Heart left ventricle (tissue), 16 donors: Measurements from ENCODE around the gene ZFAND6. TPM values are rescaled to one million over a fixed set of nuclear protein-coding genes. Genes with fewer than 3 reads are reported as not detected.

ENCODE experiments used
- ATAC-seq, 4 donors: fragments of 200-7000 bp; cut with Tn5 transposase; one replicate each; pipeline ENCODE4 v1.9.1; 2020 to 2022; ENCODE audit warnings: moderate library complexity in 4 of 4, mild to moderate bottlenecking in 3 of 4, moderate number of reproducible peaks in 1 of 4
- DNase-seq, 5 donors: peaks; one replicate each; pipeline ENCODE4 v3.0.0-alpha.2; 2020
- H3K27ac ChIP-seq, 12 donors: fragments of 200-600 bp; sonication (generic) in 4 of 12; one replicate each; pipeline versions ENCODE4 v1.5.0 to v1.8.0; 2016 to 2022; ENCODE audit warnings: mild to moderate bottlenecking in 2 of 12
- H3K27me3 ChIP-seq, 9 donors: fragments of 200-600 bp; sonication (generic) in 2 of 9; one replicate each; pipeline versions ENCODE4 v1.5.1 to v1.8.0; 2016 to 2022; ENCODE audit warnings: mild to moderate bottlenecking in 3 of 9
- H3K36me3 ChIP-seq, 9 donors: fragments of 200-600 bp; sonication (generic) in 2 of 9; one replicate each; pipeline versions ENCODE4 v1.5.0 to v1.8.0; 2018 to 2022; ENCODE audit warnings: mild to moderate bottlenecking in 2 of 9
- H3K4me1 ChIP-seq, 12 donors: fragments of 200-600 bp; sonication (generic) in 4 of 12; one replicate each; pipeline versions ENCODE4 v1.5.0 to v1.8.0; 2016 to 2022; ENCODE audit warnings: mild to moderate bottlenecking in 3 of 12
- H3K4me3 ChIP-seq, 12 donors: fragments of 200-600 bp; sonication (generic) in 4 of 12; one replicate each; pipeline versions ENCODE4 v1.5.0 to v1.8.0; 2017 to 2022; ENCODE audit warnings: mild to moderate bottlenecking in 9 of 12, moderate library complexity in 4 of 12
- H3K9me3 ChIP-seq, 12 donors: fragments of 200-600 bp; sonication (generic) in 4 of 12; one replicate each; pipeline versions ENCODE4 v1.5.0 to v1.8.0; 2016 to 2022; ENCODE audit warnings: mild to moderate bottlenecking in 1 of 12
- POLR2A ChIP-seq, 2 donors: fragments of 450-650 bp; IDR thresholded peaks; one replicate each; pipeline ENCODE4 v1.6.1; 2017; ENCODE audit warnings: antibody characterized with exemption in 2 of 2, mild to moderate bottlenecking in 2 of 2, moderate library complexity in 2 of 2
- WGBS, 4 donors: extraction: QIAGEN DNeasy Blood & Tissue Kit in 2 of 4; methylation state at CpG; one replicate each; pipeline versions ENCODE4 v1.1.5 to v1.1.7; 2013 to 2018; 5-methylcytosine and 5-hydroxymethylcytosine counted together
- intact Hi-C, 10 donors: fragments of 100-400 bp; cut with DNase I; formaldehyde crosslinking; loops; one replicate each; pipeline versions ENCODE4 v1.11.1 to v1.14.2; 2022
- polyA plus RNA-seq, 2 donors: library from polyadenylated mRNA; stranded (reverse); fragments of 200-250 nt; gene quantifications; one replicate each; pipeline ENCODE4 v1.2.3, GENCODE V29; 2013
- total RNA-seq, 9 donors: library from RNA; depleted of rRNA in 2 of 9; stranded (reverse); fragments of >200 nt in 2 of 9; fragmentation: NEBNext Ultra II Directional in 3 of 9; extraction: Animal tissue kit (Norgen Biotek cat#: 25700) in 3 of 9; gene quantifications; one replicate each; pipeline versions ENCODE4 v1.1.0 to v1.2.4, GENCODE V29; 2016 to 2023
- TF ChIP-seq, protein P1 (sequence below), 12 donors: fragments of 200-600 bp; sonication (generic) in 4 of 12; IDR thresholded peaks; one replicate each; pipeline versions ENCODE4 v1.5.0 to v1.8.0; 2018 to 2022; ENCODE audit warnings: antibody characterized with exemption in 12 of 12, mild to moderate bottlenecking in 5 of 12
- donor health status: ischemic (EF 13 %, LVEDD 7.1; RV severe dilation, severe dysfunction).
- donor health status: healthy with polysubstance abuse.
- donor health status: DM: no; HTN: yes; CAD: no.
- donor health status: DM: no; HTN: no; CAD: no.
- donor health status: ischemic (EF 25% LVEDD 6.9; RV normal size, moderate dysfunction).
- donor health status: ischemic (EF 25% LVEDD 5.7; RV mildly dilated, moderate dysfunction).
- donor health status: healthy.
- donor health status: DM: yes; HTN: yes; CAD: no.
- donor health status: ischemic (EF 35%, LVEDD 5.7; RV mildly dilated, moderate dysfunction).
- donor health status: nonischemic (EF 11% LVEDD 7.7; RV severe dilation, severe dysfunction).
- donor health status: DM: yes; HTN: yes; CAD: no.
- donor health status: PGD.
- donor health status: ischemic (EF 29% LVEDD 5.4; RV normal size, mild dysfunction).
- donor health status: nonischemic (EF 23%, LVEDD 6.1; RV moderate dilation, normal function).

The ZFAND6 gene
- total and polyA plus RNA-seq, 11 donors = 43.4 to 105 (median 79.9) TPM

DNA sequence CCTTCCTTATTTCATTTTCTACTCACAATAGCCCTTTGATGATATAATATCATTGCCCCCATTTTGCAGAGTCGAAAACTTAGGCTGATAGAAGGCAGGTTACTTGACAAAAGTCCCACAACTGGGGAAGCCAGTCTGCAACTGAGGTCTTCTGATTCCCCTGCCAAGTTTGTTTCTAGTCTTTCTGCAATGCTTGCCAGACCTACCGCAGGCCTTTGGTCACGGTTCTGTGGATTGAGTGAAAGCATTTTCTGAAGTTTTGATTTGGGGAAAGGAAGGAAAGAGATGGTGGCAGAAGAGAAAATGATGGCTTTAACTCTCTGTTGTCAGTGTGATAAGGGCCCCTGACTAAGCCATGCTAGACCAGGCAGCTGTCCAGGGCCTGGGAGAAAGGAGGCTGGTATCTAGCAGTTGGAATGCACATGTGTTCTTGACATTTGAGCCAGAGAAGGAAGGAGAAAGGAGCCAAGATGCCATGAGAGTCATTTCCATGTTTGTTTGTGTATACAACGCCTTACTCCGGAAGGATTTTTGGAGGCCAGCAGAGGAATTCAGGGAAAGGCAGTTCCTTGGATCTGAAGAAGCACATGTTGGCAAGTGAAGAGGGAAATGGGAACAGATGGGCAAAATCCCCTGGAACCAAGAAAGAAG is 123.3 kb downstream of the ZFAND6 start:
- Histone ChIP-seq H3K4me1 (peaks cover 0 to 13% (median 7%) of the 10 kb centered on the region in 12 donors), H3K9me3 (no peaks in the 10 kb centered on the region), H3K36me3 (peaks cover 0 to 53% (median 15%) of the 10 kb centered on the region in 9 donors), H3K27me3 (no peaks in the 10 kb centered on the region), H3K27ac (peak overlapping the region in 1 of 12 donors; percentile 18), H3K4me3 (no peak overlapping the region)
- intact Hi-C loops = no loop called here
- no peak for DNase-seq
- WGBS, 4 donors = 28 to 49% (median 40%) methylated on average over 5 of the region's 5 CpGs
- TF ChIP-seq, protein P1, sequence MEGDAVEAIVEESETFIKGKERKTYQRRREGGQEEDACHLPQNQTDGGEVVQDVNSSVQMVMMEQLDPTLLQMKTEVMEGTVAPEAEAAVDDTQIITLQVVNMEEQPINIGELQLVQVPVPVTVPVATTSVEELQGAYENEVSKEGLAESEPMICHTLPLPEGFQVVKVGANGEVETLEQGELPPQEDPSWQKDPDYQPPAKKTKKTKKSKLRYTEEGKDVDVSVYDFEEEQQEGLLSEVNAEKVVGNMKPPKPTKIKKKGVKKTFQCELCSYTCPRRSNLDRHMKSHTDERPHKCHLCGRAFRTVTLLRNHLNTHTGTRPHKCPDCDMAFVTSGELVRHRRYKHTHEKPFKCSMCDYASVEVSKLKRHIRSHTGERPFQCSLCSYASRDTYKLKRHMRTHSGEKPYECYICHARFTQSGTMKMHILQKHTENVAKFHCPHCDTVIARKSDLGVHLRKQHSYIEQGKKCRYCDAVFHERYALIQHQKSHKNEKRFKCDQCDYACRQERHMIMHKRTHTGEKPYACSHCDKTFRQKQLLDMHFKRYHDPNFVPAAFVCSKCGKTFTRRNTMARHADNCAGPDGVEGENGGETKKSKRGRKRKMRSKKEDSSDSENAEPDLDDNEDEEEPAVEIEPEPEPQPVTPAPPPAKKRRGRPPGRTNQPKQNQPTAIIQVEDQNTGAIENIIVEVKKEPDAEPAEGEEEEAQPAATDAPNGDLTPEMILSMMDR (IDR thresholded peaks at IDR 0.05) = no peak
- TF ChIP-seq POLR2A (IDR thresholded peaks at IDR 0.05) = no peak
- peak; percentile 33 to 81 (median 68) for ATAC-seq

DNA sequence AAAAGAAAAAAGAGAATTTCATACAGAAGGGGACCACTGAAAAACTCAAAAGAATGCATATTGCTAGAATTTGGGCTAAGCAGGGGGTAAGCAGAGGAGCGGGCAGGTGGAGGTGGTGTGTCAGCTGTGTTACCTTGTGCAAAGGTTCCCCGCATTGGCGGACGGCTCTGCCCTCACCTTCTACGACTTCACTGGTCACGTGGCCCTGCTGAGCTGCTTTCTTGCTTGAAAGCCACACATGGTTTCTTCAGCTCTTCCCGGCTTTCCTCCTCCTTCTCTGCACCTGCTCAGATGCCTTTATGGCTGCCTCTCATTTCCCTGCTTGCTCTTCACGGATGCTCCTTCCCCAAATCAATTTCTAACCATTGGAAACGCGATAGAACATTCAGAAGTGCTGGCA is 123.8 kb downstream of the ZFAND6 start:
- ATAC-seq = no peak
- 89 to 92% (median 91%) methylated on average over 10 of the region's 10 CpGs for WGBS, 4 donors

DNA sequence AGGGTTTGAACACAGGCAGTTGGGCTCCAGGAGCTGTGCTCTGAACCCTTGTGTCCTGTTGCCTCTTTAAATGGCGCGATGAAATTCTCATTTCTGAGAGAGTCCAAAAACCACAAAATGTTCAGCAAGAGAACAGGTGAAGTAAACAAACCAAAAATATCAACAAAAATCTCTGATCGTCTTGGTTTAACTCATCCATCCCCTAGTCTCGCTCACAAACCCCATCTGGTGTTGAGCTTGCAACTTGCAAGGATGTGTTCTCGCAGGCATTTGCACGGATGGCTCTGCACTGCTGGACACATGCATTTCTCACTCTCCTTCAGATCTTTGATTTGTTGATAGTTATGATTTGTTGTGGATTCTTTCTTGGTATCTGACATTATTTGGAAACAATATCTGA is 124.4 kb downstream of the ZFAND6 start:
- DNase-seq = no peak
- Histone ChIP-seq H3K36me3 (peaks cover 0 to 51% (median 15%) of the 10 kb centered on the region in 9 donors), H3K4me1 (peaks cover 0 to 13% (median 7%) of the 10 kb centered on the region in 12 donors), H3K4me3 (no peak overlapping the region), H3K9me3 (no peaks in the 10 kb centered on the region), H3K27me3 (no peaks in the 10 kb centered on the region), H3K27ac (no peak overlapping the region)
- intact Hi-C loops = no loop called here
- ATAC-seq = no peak
- TF ChIP-seq POLR2A (IDR thresholded peaks at IDR 0.05) = no peak
- TF ChIP-seq, protein P1 (IDR thresholded peaks at IDR 0.05) = peak in 1 of 12 donors; percentile 6
- 84 to 88% (median 85%) methylated on average over 6 of the region's 6 CpGs for WGBS, 4 donors

More for the DNA sequence above, 123.8 kb downstream of the ZFAND6 start:
- H3K4me1 ChIP-seq = peaks cover 0 to 13% (median 7%) of the 10 kb centered on the region in 12 donors
- TF ChIP-seq, protein P1 (IDR thresholded peaks at IDR 0.05) = no peak
- no peak for TF ChIP-seq POLR2A (IDR thresholded peaks at IDR 0.05)
- H3K36me3 ChIP-seq = peaks cover 0 to 51% (median 15%) of the 10 kb centered on the region in 9 donors
- no peak for DNase-seq
- H3K9me3 ChIP-seq = no peaks in the 10 kb centered on the region
- no peak overlapping the region for H3K4me3 ChIP-seq
- intact Hi-C loops = no loop called here
- peak overlapping the region in 1 of 12 donors; percentile 18 for H3K27ac ChIP-seq
- no peaks in the 10 kb centered on the region for H3K27me3 ChIP-seq

DNA sequence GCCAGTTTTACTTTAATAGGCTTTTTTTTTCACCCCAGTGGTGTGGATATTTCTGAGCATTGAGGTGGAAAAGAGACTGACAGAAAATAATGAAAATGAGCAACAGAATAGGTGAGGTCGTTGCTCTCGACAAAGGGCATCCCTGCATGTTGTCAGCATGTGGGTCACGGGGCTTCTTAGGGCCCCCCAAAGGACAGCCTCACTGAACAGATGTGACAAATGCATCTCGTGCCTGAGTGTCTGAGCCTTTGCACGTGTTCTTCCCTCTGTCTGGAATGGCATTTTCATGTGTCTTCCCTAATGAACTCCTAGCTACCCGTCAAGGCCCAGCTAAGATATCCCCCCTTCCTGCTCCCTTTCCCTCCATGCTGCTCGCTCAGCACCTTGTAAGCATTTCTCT is 125.1 kb downstream of the ZFAND6 start:
- intact Hi-C loops = no loop called here
- H3K27me3 ChIP-seq = no peaks in the 10 kb centered on the region
- ATAC-seq (no peak), DNase-seq (no peak)
- H3K36me3 ChIP-seq = peaks cover 0 to 51% (median 15%) of the 10 kb centered on the region in 9 donors
- TF ChIP-seq, protein P1 (IDR thresholded peaks at IDR 0.05) = no peak
- TF ChIP-seq POLR2A (IDR thresholded peaks at IDR 0.05) = no peak
- no peak overlapping the region for H3K27ac ChIP-seq
- H3K9me3 ChIP-seq = no peaks in the 10 kb centered on the region
- peaks cover 0 to 13% (median 7%) of the 10 kb centered on the region in 12 donors for H3K4me1 ChIP-seq
- no peak overlapping the region for H3K4me3 ChIP-seq
- 83 to 94% (median 88%) methylated on average over 7 of the region's 7 CpGs for WGBS, 4 donors
